ENCODE data around the gene TRIM9.

GRCh38 chr14:51071857-51072256 is 23.0 kb downstream of the TRIM9 start:
- no peak for TF ChIP-seq CTCF (IDR thresholded peaks at IDR 0.05; ENCODE audit: extremely low read depth in 1 of 2, insufficient read depth in 1 of 2, low read depth in 1 of 2, low read length in 2 of 2)
- no peak for TF ChIP-seq POLR2A (IDR thresholded peaks at IDR 0.05; ENCODE audit: low read depth, low read length)
- TF ChIP-seq MYC (IDR thresholded peaks at IDR 0.05; ENCODE audit: low read depth, low read length): no peak
- TF ChIP-seq JUN (IDR thresholded peaks at IDR 0.05; ENCODE audit: borderline replicate concordance, insufficient read depth, insufficient read length, low read depth): no peak
- no peak for TF ChIP-seq POLR2AphosphoS5 (IDR thresholded peaks at IDR 0.05; ENCODE audit: insufficient read depth, low read depth, low read length)
- TF ChIP-seq MAX (IDR thresholded peaks at IDR 0.05; ENCODE audit: insufficient read depth, insufficient read length): no peak
- TF ChIP-seq EZH2 (IDR thresholded peaks at IDR 0.05; ENCODE audit: borderline replicate concordance, low read depth, low read length, severe bottlenecking): no peak

All from endothelial cell of umbilical vein (primary cell).